ENCODE data around the gene HEPN1. TPM values are rescaled to one million over a fixed set of nuclear protein-coding genes. Genes with fewer than 3 reads are reported as not detected.

Gene HEPN1
- total and polyA plus RNA-seq, 2 experiments from 2014 or later = not detected

DNA sequence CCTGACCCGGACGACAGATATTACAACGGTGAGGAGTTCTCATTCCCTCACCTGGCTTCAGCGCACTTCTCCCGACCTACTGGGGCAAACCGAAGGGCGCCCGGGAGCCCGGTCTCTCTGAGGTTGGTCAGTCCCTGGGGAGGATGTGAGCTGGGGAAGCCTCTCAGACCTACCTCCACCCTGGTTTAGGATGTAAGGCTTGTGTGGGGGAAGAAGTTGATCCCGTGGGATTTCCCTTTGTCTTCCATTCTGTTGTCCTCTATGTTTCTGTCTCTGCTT lies 41.5 kb upstream of the HEPN1 start (continued):
- TF ChIP-seq ZNF462 (CRISPR knock-in tag; IDR thresholded peaks at IDR 0.05) (no peak), ETS1 (IDR thresholded peaks at IDR 0.05) (no peak), ZNF331 (CRISPR knock-in tag; IDR thresholded peaks at IDR 0.05; ENCODE audit: low read depth) (no peak), JUNB (IDR thresholded peaks at IDR 0.05; ENCODE audit: unreplicated experiment) (no peak), EZH2phosphoT487 (IDR thresholded peaks at IDR 0.05; ENCODE audit: unreplicated experiment) (no peak)

- ATAC-seq (peak; percentile 3; the same call in 1 of the 3 replicates), DNase-seq (ENCODE audit: low spot score) (no peak)
- Histone ChIP-seq H3K4me1 (ENCODE audit: insufficient read depth) (peaks cover 13% of the 10 kb centered on the region; the same call in 1 of the 2 replicates), H3K79me2 (replicated peaks; ENCODE audit: insufficient read depth) (no peaks in the 10 kb centered on the region), H3K9me2 (ENCODE audit: insufficient read depth) (no peaks in the 10 kb centered on the region), H3F3A (replicated peaks; ENCODE audit: low read depth) (no peaks in the 10 kb centered on the region), H3K36me3 (ENCODE audit: insufficient read depth) (no peaks in the 10 kb centered on the region), H3K4me3 (peak overlapping the region; percentile 79), H3K4me2 (peak overlapping the region; percentile 82), H2AFZ (no peak overlapping the region), H3K27me3 (ENCODE audit: insufficient read depth) (peaks cover 43% of the 10 kb centered on the region), H4K20me1 (replicated peaks; ENCODE audit: insufficient read depth) (no peaks in the 10 kb centered on the region), H3K27ac (ENCODE audit: low read depth) (no peak overlapping the region)
- Mint-ChIP-seq H3K9me3 (no peaks in the 10 kb centered on the region), H3K27ac (no peak overlapping the region), H3K4me1 (peaks cover 27% of the 10 kb centered on the region), H3K27me3 (ENCODE audit: insufficient read depth, low read depth, poor library complexity) (peaks cover 47% of the 10 kb centered on the region), H3K4me3 (peak overlapping the region; percentile 88), H3K36me3 (ENCODE audit: low read depth) (no peaks in the 10 kb centered on the region)
- TF ChIP-seq CTCF (conservative IDR thresholded peaks at IDR 0.05; ENCODE audit: low read depth in 2 of 2) = no peak
- no peak for TF ChIP-seq STAT1 (IDR thresholded peaks at IDR 0.05; ENCODE audit: unreplicated experiment)
- no peak for TF ChIP-seq NANOG (IDR thresholded peaks at IDR 0.05; ENCODE audit: borderline replicate concordance)
- TF ChIP-seq CREB1 (CRISPR knock-in tag; IDR thresholded peaks at IDR 0.05; ENCODE audit: low read depth) = no peak
- TF ChIP-seq, protein P1, sequence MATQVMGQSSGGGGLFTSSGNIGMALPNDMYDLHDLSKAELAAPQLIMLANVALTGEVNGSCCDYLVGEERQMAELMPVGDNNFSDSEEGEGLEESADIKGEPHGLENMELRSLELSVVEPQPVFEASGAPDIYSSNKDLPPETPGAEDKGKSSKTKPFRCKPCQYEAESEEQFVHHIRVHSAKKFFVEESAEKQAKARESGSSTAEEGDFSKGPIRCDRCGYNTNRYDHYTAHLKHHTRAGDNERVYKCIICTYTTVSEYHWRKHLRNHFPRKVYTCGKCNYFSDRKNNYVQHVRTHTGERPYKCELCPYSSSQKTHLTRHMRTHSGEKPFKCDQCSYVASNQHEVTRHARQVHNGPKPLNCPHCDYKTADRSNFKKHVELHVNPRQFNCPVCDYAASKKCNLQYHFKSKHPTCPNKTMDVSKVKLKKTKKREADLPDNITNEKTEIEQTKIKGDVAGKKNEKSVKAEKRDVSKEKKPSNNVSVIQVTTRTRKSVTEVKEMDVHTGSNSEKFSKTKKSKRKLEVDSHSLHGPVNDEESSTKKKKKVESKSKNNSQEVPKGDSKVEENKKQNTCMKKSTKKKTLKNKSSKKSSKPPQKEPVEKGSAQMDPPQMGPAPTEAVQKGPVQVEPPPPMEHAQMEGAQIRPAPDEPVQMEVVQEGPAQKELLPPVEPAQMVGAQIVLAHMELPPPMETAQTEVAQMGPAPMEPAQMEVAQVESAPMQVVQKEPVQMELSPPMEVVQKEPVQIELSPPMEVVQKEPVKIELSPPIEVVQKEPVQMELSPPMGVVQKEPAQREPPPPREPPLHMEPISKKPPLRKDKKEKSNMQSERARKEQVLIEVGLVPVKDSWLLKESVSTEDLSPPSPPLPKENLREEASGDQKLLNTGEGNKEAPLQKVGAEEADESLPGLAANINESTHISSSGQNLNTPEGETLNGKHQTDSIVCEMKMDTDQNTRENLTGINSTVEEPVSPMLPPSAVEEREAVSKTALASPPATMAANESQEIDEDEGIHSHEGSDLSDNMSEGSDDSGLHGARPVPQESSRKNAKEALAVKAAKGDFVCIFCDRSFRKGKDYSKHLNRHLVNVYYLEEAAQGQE (IDR thresholded peaks at IDR 0.05; ENCODE audit: unreplicated experiment) = no peak
- no peak for TF ChIP-seq ZNF331 (CRISPR knock-in tag; IDR thresholded peaks at IDR 0.05; ENCODE audit: low read depth)
- TF ChIP-seq ETS1 (IDR thresholded peaks at IDR 0.05) = no peak
Observed at GRCh38 chr11:124877910-124878758, 40.9 kb upstream of the HEPN1 start.

Data from GM23338 (cell line).